Activated naive CD8-positive, alpha-beta T cell treated with anti-CD3 and anti-CD28 coated beads for 36 hours (primary cell): ENCODE data around the gene SSH3. TPM values are rescaled to one million over a fixed set of nuclear protein-coding genes. Genes with fewer than 3 reads are reported as not detected.
A peak's percentile ranks its signal among the peaks of the same experiment; 100 is the strongest.

Experiments used
- DNase-seq: peaks from one replicate; pipeline ENCODE4 v3.0.0; 2021
- H3K27ac Mint-ChIP-seq: one replicate; pipeline ENCODE4 v1.8.0; 2022; ENCODE audit warnings: mild to moderate bottlenecking, moderate library complexity, mixed read lengths
- H3K27me3 Mint-ChIP-seq: one replicate; pipeline ENCODE4 v1.8.0; 2022; ENCODE audit warnings: mild to moderate bottlenecking, mixed read lengths
- H3K36me3 Mint-ChIP-seq: one replicate; pipeline ENCODE4 v1.8.0; 2021; ENCODE audit warnings: mild to moderate bottlenecking, mixed read lengths
- H3K4me1 Mint-ChIP-seq: one replicate; pipeline ENCODE4 v1.8.0; 2021; ENCODE audit warnings: mixed read lengths
- H3K4me3 Mint-ChIP-seq: one replicate; pipeline ENCODE4 v1.8.0; 2022; ENCODE audit warnings: mild to moderate bottlenecking, moderate library complexity, mixed read lengths
- H3K9me3 Mint-ChIP-seq: one replicate; pipeline ENCODE4 v1.8.0; 2022; ENCODE audit warnings: mixed read lengths
- total RNA-seq, 2 experiments: library from RNA; stranded (reverse); gene quantifications; one replicate each; pipeline ENCODE4 v1.2.3, GENCODE V29; 2021

Gene SSH3
- total RNA-seq, 2 experiments from 2014 or later: 4.6 to 4.7 TPM

GRCh38 chr11:67264877-67265632 is 38.3 kb upstream of the SSH3 start:
- no peaks in the 10 kb centered on the region for H3K27me3 Mint-ChIP-seq
- DNase-seq: no peak
- H3K36me3 Mint-ChIP-seq: peaks cover 24% of the 10 kb centered on the region

GRCh38 chr11:67265633-67266448 is 37.5 kb upstream of the SSH3 start:
- Mint-ChIP-seq H3K27ac (peak overlapping the region; percentile 83), H3K4me1 (peaks cover 63% of the 10 kb centered on the region), H3K4me3 (peak overlapping the region; percentile 76), H3K36me3 (peaks cover 32% of the 10 kb centered on the region), H3K27me3 (no peaks in the 10 kb centered on the region), H3K9me3 (no peaks in the 10 kb centered on the region)
- DNase-seq: peak; percentile 84

More at GRCh38 chr11:67264877-67265632, 38.3 kb upstream of the SSH3 start:
- peak overlapping the region; percentile 27 for H3K4me3 Mint-ChIP-seq
- H3K4me1 Mint-ChIP-seq: peaks cover 55% of the 10 kb centered on the region
- no peaks in the 10 kb centered on the region for H3K9me3 Mint-ChIP-seq
- H3K27ac Mint-ChIP-seq: peak overlapping the region; percentile 83

- Mint-ChIP-seq H3K9me3 (no peaks in the 10 kb centered on the region), H3K36me3 (peaks cover 34% of the 10 kb centered on the region), H3K4me1 (peaks cover 67% of the 10 kb centered on the region), H3K4me3 (peak within 1 kb of the TSS; percentile 92), H3K27me3 (no peaks in the 10 kb centered on the region), H3K27ac (peak within 1 kb of the TSS; percentile 99)
- DNase-seq: peak; percentile 65
These were observed 36.7 kb upstream of the SSH3 start, which contains the start of gene GRK2 for GRCh38 chr11:67266449-67267187. Gene GRK2, plus strand, starts transcription at chr11:67266473. Its CDS starts 227 bp downstream, at chr11:67266700.

- DNase-seq: no peak
- Mint-ChIP-seq H3K27me3 (no peaks in the 10 kb centered on the region), H3K36me3 (peaks cover 42% of the 10 kb centered on the region), H3K27ac (peak overlapping the region; percentile 99), H3K9me3 (no peaks in the 10 kb centered on the region), H3K4me3 (peak overlapping the region; percentile 92), H3K4me1 (peaks cover 69% of the 10 kb centered on the region)
These were observed 35.9 kb upstream of the SSH3 start for GRCh38 chr11:67267188-67268080.

GRCh38 chr11:67268081-67268961 is 35.0 kb upstream of the SSH3 start:
- H3K9me3 Mint-ChIP-seq: no peaks in the 10 kb centered on the region
- peak overlapping the region; percentile 99 for H3K27ac Mint-ChIP-seq
- H3K36me3 Mint-ChIP-seq: peaks cover 44% of the 10 kb centered on the region
- H3K4me1 Mint-ChIP-seq: peaks cover 69% of the 10 kb centered on the region
- no peaks in the 10 kb centered on the region for H3K27me3 Mint-ChIP-seq
- peak; percentile 80 for DNase-seq
- peak overlapping the region; percentile 92 for H3K4me3 Mint-ChIP-seq

- Mint-ChIP-seq H3K4me3 (peak overlapping the region; percentile 92), H3K27me3 (no peaks in the 10 kb centered on the region), H3K4me1 (peaks cover 69% of the 10 kb centered on the region), H3K9me3 (no peaks in the 10 kb centered on the region), H3K36me3 (peaks cover 44% of the 10 kb centered on the region), H3K27ac (peak overlapping the region; percentile 99)
- no peak for DNase-seq
These were observed 34.4 kb upstream of the SSH3 start for GRCh38 chr11:67268962-67269268.

GRCh38 chr11:67269401-67270255 is 33.7 kb upstream of the SSH3 start:
- Mint-ChIP-seq H3K27ac (peak overlapping the region; percentile 99), H3K4me3 (peak overlapping the region; percentile 92), H3K36me3 (peaks cover 49% of the 10 kb centered on the region), H3K4me1 (peaks cover 67% of the 10 kb centered on the region), H3K9me3 (no peaks in the 10 kb centered on the region), H3K27me3 (no peaks in the 10 kb centered on the region)
- no peak for DNase-seq

- H3K27me3 Mint-ChIP-seq: no peaks in the 10 kb centered on the region
- DNase-seq: no peak
- H3K4me1 Mint-ChIP-seq: peaks cover 66% of the 10 kb centered on the region
- H3K9me3 Mint-ChIP-seq: no peaks in the 10 kb centered on the region
- H3K4me3 Mint-ChIP-seq: peak overlapping the region; percentile 92
- peaks cover 53% of the 10 kb centered on the region for H3K36me3 Mint-ChIP-seq
- peak overlapping the region; percentile 99 for H3K27ac Mint-ChIP-seq
These were observed 32.8 kb upstream of the SSH3 start for GRCh38 chr11:67270256-67271204.

- H3K27me3 Mint-ChIP-seq: no peaks in the 10 kb centered on the region
- H3K36me3 Mint-ChIP-seq: peaks cover 58% of the 10 kb centered on the region
- H3K9me3 Mint-ChIP-seq: no peaks in the 10 kb centered on the region
- DNase-seq: no peak
- peaks cover 66% of the 10 kb centered on the region for H3K4me1 Mint-ChIP-seq
- H3K4me3 Mint-ChIP-seq: peak overlapping the region; percentile 92
- peak overlapping the region; percentile 99 for H3K27ac Mint-ChIP-seq
These were observed 32.2 kb upstream of the SSH3 start for GRCh38 chr11:67271205-67271540.

- H3K36me3 Mint-ChIP-seq: peaks cover 61% of the 10 kb centered on the region
- H3K9me3 Mint-ChIP-seq: no peaks in the 10 kb centered on the region
- peak; percentile 79 for DNase-seq
- H3K4me3 Mint-ChIP-seq: peak overlapping the region; percentile 92
- H3K27ac Mint-ChIP-seq: peak overlapping the region; percentile 99
- H3K27me3 Mint-ChIP-seq: no peaks in the 10 kb centered on the region
- H3K4me1 Mint-ChIP-seq: peaks cover 71% of the 10 kb centered on the region
These were observed 31.6 kb upstream of the SSH3 start for GRCh38 chr11:67271541-67272284.
